Neural progenitor cell (in vitro differentiated cells): ENCODE measurements around the gene PLAC8.

ENCODE experiments used
- EZH2 ChIP-seq: fragments of 200-600 bp; sonication (generic); IDR thresholded peaks from 2 replicates; pipeline ENCODE4 v1.6.1; 2017; ENCODE audit warnings: antibody characterized with exemption, mild to moderate bottlenecking, moderate library complexity
- TF ChIP-seq, protein P1 (sequence below): fragments of 200-600 bp; sonication (generic); IDR thresholded peaks from 2 replicates; pipeline ENCODE4 v1.5.1; 2017; ENCODE audit warnings: antibody characterized with exemption, mild to moderate bottlenecking

DNA sequence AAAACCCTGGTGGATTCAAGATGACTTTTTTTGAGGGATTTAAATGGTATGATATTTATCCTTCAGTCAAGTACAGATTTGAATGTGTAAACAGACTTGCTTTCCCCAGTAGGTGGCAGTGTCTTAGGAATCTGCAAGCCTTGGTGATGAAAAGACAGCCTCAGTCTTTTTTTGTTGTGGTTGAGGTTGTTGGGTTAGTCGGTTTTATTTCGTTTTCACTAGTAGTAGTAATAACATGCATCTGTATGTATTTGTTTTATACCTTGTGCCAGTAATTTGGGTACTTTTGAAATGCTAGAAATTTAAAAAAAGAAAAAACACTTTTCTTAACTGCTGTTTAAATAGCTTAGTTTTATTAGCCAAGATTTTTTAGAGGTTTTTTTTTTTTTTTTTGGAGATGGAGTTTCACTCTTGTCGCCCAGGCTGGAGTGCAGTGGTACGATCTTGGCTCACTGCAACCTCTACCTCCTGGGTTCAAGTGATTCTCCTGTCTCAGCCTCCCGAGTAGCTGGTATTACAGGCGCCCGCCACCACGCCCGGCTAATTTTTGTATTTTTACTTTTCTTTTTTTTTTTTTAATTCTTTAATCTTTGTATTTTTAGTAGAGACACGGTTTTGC lies 40.3 kb downstream of the PLAC8 start:
- TF ChIP-seq, protein P1, sequence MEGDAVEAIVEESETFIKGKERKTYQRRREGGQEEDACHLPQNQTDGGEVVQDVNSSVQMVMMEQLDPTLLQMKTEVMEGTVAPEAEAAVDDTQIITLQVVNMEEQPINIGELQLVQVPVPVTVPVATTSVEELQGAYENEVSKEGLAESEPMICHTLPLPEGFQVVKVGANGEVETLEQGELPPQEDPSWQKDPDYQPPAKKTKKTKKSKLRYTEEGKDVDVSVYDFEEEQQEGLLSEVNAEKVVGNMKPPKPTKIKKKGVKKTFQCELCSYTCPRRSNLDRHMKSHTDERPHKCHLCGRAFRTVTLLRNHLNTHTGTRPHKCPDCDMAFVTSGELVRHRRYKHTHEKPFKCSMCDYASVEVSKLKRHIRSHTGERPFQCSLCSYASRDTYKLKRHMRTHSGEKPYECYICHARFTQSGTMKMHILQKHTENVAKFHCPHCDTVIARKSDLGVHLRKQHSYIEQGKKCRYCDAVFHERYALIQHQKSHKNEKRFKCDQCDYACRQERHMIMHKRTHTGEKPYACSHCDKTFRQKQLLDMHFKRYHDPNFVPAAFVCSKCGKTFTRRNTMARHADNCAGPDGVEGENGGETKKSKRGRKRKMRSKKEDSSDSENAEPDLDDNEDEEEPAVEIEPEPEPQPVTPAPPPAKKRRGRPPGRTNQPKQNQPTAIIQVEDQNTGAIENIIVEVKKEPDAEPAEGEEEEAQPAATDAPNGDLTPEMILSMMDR: peak; percentile 81
- no peak for TF ChIP-seq EZH2
